HepG2 (cell line): ENCODE results near the gene TMEM9B. TPM values are rescaled to one million over a fixed set of nuclear protein-coding genes. Genes with fewer than 3 reads are reported as not detected.
A peak's percentile ranks its signal among the peaks of the same experiment; 100 is the strongest.

Experiments
- AGO1 ChIP-seq: fragments of 200-400 bp; formaldehyde crosslinking; IDR thresholded peaks from 2 replicates; pipeline ENCODE4 v1.6.1; 2017; ENCODE audit warnings: mild to moderate bottlenecking, low read depth, low read length, moderate library complexity; ENCODE audit not compliant: poor library complexity, severe bottlenecking
- MIXL1 ChIP-seq: IDR thresholded peaks from 2 replicates; pipeline ENCODE4 v1.6.1; 2016
- RNF2 ChIP-seq: fragments of 450-650 bp; conservative IDR thresholded peaks from 2 replicates; pipeline ENCODE4 v1.6.1; 2016; ENCODE audit warnings: low read depth
- SIX1 ChIP-seq: sonication (generic); formaldehyde crosslinking; IDR thresholded peaks from 2 replicates; pipeline ENCODE4 v1.4.0; 2020; ENCODE audit warnings: missing genetic modification reagents, borderline replicate concordance
- SMC3 ChIP-seq: IDR thresholded peaks from 2 replicates; pipeline ENCODE4 v1.6.1; 2011; ENCODE audit warnings: low read length, improper control_type of control experiment
- STAG1 ChIP-seq: sonication (generic); formaldehyde crosslinking; IDR thresholded peaks from 2 replicates; pipeline ENCODE4 v1.4.0; 2020; ENCODE audit warnings: missing genetic modification reagents
- ZBTB3 ChIP-seq: sonication (generic); formaldehyde crosslinking; IDR thresholded peaks from 2 replicates; pipeline ENCODE4 v1.4.0; 2020; ENCODE audit warnings: low read depth, mild to moderate bottlenecking, moderate library complexity, missing genetic modification reagents, borderline replicate concordance
- ZFAT ChIP-seq: sonication (generic); formaldehyde crosslinking; conservative IDR thresholded peaks from 2 replicates; pipeline ENCODE4 v1.8.1; 2023; ENCODE audit warnings: missing genetic modification reagents, inconsistent platforms
- ZNF615 ChIP-seq: sonication (generic); formaldehyde crosslinking; IDR thresholded peaks from 2 replicates; pipeline ENCODE4 v1.5.0; 2020; ENCODE audit warnings: mild to moderate bottlenecking, missing genetic modification reagents, borderline replicate concordance
- ZNF652 ChIP-seq: IDR thresholded peaks from 2 replicates; pipeline ENCODE4 v1.6.1; 2016; ENCODE audit warnings: low read depth, borderline replicate concordance
- ZNF782 ChIP-seq: sonication (generic); formaldehyde crosslinking; IDR thresholded peaks from 2 replicates; pipeline ENCODE4 v1.4.0; 2020; ENCODE audit warnings: missing genetic modification reagents, mild to moderate bottlenecking, borderline replicate concordance
- ZSCAN31 ChIP-seq: sonication (generic); formaldehyde crosslinking; IDR thresholded peaks from 2 replicates; pipeline ENCODE4 v1.5.0; 2020; ENCODE audit warnings: low read depth, mild to moderate bottlenecking, missing genetic modification reagents
- polyA plus RNA-seq, 8 experiments: library from polyadenylated mRNA; depleted of rRNA in 3 of 8; stranded (reverse) in 7 of 8; unstranded in 1 of 8; fragments of >200 nt; fragmentation: Illumina TruSeq in 4 of 8; extraction: Trizol in 4 of 8; gene quantifications; 2 replicates each; pipeline versions ENCODE4 v1.2.1 to v1.2.3, GENCODE V29; 2011 to 2016; ENCODE audit warnings: low read depth in 4 of 8, missing spikeins in 1 of 8, mixed read lengths in 1 of 8; ENCODE audit not compliant: insufficient read depth in 1 of 8
- total RNA-seq, 5 experiments: library from RNA; depleted of rRNA; stranded (reverse); fragments of >200 nt; fragmentation: Illumina TruSeq; extraction: Trizol; gene quantifications; 2 replicates each; pipeline ENCODE4 v1.2.3, GENCODE V29; 2016; ENCODE audit warnings: low read depth in 1 of 5
- TF ChIP-seq, protein P1 (sequence below): sonication (generic); formaldehyde crosslinking; IDR thresholded peaks from 2 replicates; pipeline ENCODE4 v1.8.1; 2023; ENCODE audit warnings: missing genetic modification reagents, inconsistent platforms, borderline replicate concordance
- TF ChIP-seq, protein P2 (sequence below): sonication (generic); formaldehyde crosslinking; conservative IDR thresholded peaks from 2 replicates; pipeline ENCODE4 v1.8.1; 2023; ENCODE audit warnings: missing genetic modification reagents
- TF ChIP-seq, protein P3 (sequence below), 2 experiments: sonication (generic) in 1 of 2; formaldehyde crosslinking in 1 of 2; IDR thresholded peaks; 2 replicates each; pipeline versions ENCODE4 v1.4.0 to v1.6.1; 2016 to 2020; ENCODE audit warnings: borderline replicate concordance in 1 of 2, low read depth in 1 of 2, mild to moderate bottlenecking in 1 of 2, missing genetic modification reagents in 1 of 2
- TF ChIP-seq, protein P4 (sequence below): sonication (generic); formaldehyde crosslinking; IDR thresholded peaks from 2 replicates; pipeline ENCODE4 v1.4.0; 2020; ENCODE audit warnings: mild to moderate bottlenecking, missing genetic modification reagents

The TMEM9B gene
- total and polyA plus RNA-seq, 2 of the 13 experiments (the other 11 are each of a cell fraction or from before 2014, with no cell fraction given): 12.4 to 20.8 TPM

DNA sequence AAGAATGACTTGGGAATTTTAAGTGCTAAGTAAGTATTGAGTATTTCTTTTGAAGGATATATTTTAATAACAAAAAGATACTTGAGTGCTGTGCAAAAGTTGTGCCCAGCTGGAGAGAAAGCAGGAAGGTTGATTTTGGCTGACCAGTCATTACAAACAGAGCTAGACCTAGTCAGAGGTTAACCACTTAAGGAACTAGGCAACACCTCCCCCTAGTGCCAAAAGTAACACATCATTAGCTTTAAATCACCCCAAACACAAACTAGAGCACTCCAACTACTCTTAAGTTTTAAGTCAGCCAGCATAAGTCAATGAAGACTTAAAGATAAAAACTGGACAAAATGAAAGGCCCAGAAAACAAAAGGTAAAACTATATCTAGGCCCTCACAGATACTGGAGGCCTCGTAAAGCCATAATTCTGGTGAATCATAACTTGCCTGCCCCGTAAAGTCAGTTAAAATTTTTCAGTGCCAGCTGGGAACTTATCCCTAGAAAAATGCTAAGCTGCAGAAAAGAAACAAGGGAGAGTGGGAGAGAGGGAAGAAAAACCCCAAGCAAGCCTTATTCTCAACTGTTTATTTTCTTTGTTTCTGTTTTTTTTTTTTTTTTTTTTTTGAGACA is 4.6 kb downstream of the TMEM9B start (continued):
- TF ChIP-seq ZNF615 (CRISPR knock-in tag) (no peak), ZBTB3 (no peak), ZSCAN31 (CRISPR knock-in tag) (no peak), AGO1 (no peak), SIX1 (no peak), MIXL1 (CRISPR knock-in tag) (0 out of 2 replicates have a peak, but pooled peaks have one; percentile 23), STAG1 (peak; percentile 79), RNF2 (no peak), ZNF782 (CRISPR knock-in tag) (no peak), SMC3 (peak; percentile 58; the same call in 1 of the 2 replicates), ZNF652 (peak; percentile 84), ZFAT (CRISPR knock-in tag) (no peak)
- TF ChIP-seq, protein P1, sequence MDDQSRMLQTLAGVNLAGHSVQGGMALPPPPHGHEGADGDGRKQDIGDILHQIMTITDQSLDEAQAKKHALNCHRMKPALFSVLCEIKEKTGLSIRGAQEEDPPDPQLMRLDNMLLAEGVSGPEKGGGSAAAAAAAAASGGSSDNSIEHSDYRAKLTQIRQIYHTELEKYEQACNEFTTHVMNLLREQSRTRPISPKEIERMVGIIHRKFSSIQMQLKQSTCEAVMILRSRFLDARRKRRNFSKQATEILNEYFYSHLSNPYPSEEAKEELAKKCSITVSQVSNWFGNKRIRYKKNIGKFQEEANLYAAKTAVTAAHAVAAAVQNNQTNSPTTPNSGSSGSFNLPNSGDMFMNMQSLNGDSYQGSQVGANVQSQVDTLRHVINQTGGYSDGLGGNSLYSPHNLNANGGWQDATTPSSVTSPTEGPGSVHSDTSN: no peak
- TF ChIP-seq, protein P2, sequence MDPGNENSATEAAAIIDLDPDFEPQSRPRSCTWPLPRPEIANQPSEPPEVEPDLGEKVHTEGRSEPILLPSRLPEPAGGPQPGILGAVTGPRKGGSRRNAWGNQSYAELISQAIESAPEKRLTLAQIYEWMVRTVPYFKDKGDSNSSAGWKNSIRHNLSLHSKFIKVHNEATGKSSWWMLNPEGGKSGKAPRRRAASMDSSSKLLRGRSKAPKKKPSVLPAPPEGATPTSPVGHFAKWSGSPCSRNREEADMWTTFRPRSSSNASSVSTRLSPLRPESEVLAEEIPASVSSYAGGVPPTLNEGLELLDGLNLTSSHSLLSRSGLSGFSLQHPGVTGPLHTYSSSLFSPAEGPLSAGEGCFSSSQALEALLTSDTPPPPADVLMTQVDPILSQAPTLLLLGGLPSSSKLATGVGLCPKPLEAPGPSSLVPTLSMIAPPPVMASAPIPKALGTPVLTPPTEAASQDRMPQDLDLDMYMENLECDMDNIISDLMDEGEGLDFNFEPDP: no peak
- TF ChIP-seq, protein P3, sequence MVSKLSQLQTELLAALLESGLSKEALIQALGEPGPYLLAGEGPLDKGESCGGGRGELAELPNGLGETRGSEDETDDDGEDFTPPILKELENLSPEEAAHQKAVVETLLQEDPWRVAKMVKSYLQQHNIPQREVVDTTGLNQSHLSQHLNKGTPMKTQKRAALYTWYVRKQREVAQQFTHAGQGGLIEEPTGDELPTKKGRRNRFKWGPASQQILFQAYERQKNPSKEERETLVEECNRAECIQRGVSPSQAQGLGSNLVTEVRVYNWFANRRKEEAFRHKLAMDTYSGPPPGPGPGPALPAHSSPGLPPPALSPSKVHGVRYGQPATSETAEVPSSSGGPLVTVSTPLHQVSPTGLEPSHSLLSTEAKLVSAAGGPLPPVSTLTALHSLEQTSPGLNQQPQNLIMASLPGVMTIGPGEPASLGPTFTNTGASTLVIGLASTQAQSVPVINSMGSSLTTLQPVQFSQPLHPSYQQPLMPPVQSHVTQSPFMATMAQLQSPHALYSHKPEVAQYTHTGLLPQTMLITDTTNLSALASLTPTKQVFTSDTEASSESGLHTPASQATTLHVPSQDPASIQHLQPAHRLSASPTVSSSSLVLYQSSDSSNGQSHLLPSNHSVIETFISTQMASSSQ (IDR thresholded peaks at IDR 0.05; ENCODE audit: low read depth): no peak
- TF ChIP-seq, protein P3 (CRISPR knock-in tag; IDR thresholded peaks at IDR 0.05; ENCODE audit: borderline replicate concordance): no peak
- TF ChIP-seq, protein P4, sequence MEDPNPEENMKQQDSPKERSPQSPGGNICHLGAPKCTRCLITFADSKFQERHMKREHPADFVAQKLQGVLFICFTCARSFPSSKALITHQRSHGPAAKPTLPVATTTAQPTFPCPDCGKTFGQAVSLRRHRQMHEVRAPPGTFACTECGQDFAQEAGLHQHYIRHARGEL (CRISPR knock-in tag): no peak
